ENCODE measurements around the gene TRMT6. TPM values are rescaled to one million over a fixed set of nuclear protein-coding genes. Genes with fewer than 3 reads are reported as not detected.

Gene TRMT6
- total RNA-seq, 2 experiments from 2014 or later: 22.5 to 29.5 TPM

- Histone ChIP-seq H3K4me3 (ENCODE audit: low read depth, low read length, poor library complexity, severe bottlenecking) (no peak overlapping the region), H3K9me3 (ENCODE audit: low read length) (no peaks in the 10 kb centered on the region), H3K79me2 (ENCODE audit: insufficient read depth, low read depth, low read length) (no peaks in the 10 kb centered on the region), H4K20me1 (ENCODE audit: insufficient read depth, low read length) (no peaks in the 10 kb centered on the region), H3K27ac (ENCODE audit: low read depth, low read length, poor library complexity, severe bottlenecking) (no peak overlapping the region), H3K4me2 (ENCODE audit: low read length) (peak overlapping the region; percentile 30; the same call in 1 of the 2 replicates), H2AFZ (ENCODE audit: low read length) (0 out of 2 replicates have a peak overlapping the region, but pooled peaks have one; percentile 33), H3K4me1 (ENCODE audit: insufficient read depth, low read length, poor library complexity, severe bottlenecking) (peaks cover 8% of the 10 kb centered on the region), H3K36me3 (ENCODE audit: insufficient read depth, low read length) (peaks cover 18% of the 10 kb centered on the region), H3K9me2 (ENCODE audit: insufficient read depth, low read length) (no peaks in the 10 kb centered on the region)
- DNase-seq (ENCODE audit: low spot score): peak; percentile 84
- ChIA-PET POLR2A (no interaction called here), CTCF (ENCODE audit: unreplicated experiment) (interaction anchor here (0.6 to 2.1 kb wide), 4 partner anchors 132 to 405 kb away, joined by 3 to 6 read pairs (median 4); no protein-coding TSS in a partner anchor)
- peak; percentile 83 for TF ChIP-seq CTCF (conservative IDR thresholded peaks at IDR 0.05; ENCODE audit: low read length)
- TF ChIP-seq EZH2phosphoT487 (IDR thresholded peaks at IDR 0.05; ENCODE audit: borderline replicate concordance, low read depth, low read length): no peak
- no TSS peak for BruUV-seq (replicated peaks)
- intact Hi-C loops (cut with micrococcal nuclease; ENCODE audit: unreplicated experiment): loop anchor here (1.0 to 5.0 kb wide), 4 partner anchors 143 to 405 kb away; no protein-coding TSS in a partner anchor
Measured at GRCh38 chr20:5933802-5934436, 16.4 kb downstream of the TRMT6 start.

DNA sequence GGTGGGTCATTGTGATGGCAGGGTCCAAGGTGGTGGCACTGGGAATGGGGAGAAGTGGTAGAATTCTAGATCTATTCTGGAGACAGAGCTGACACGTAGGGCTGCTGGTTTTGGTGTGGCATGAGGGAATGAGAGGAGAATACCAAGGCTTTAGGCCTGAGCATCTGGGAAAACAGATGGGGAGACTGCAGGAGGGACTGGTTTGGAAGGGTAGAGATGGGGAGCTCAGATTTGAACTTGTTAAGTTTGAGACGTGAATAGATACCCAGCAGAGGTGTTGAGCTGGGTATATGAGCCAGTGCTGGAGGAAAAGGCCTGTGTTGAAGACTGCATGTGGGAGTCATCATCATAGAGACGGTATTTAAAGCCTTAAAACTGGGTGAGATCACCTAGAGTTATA, 17.5 kb downstream of the TRMT6 start:
- Histone ChIP-seq H3K9me3 (ENCODE audit: low read length) (no peaks in the 10 kb centered on the region), H4K20me1 (ENCODE audit: insufficient read depth, low read length) (no peaks in the 10 kb centered on the region), H3K79me2 (ENCODE audit: insufficient read depth, low read depth, low read length) (no peaks in the 10 kb centered on the region), H3K9me2 (ENCODE audit: insufficient read depth, low read length) (no peaks in the 10 kb centered on the region), H3K4me3 (ENCODE audit: low read depth, low read length, poor library complexity, severe bottlenecking) (no peak overlapping the region), H3K36me3 (ENCODE audit: insufficient read depth, low read length) (peaks cover 7% of the 10 kb centered on the region), H3K27ac (ENCODE audit: low read depth, low read length, poor library complexity, severe bottlenecking) (no peak overlapping the region), H3K4me1 (ENCODE audit: insufficient read depth, low read length, poor library complexity, severe bottlenecking) (peaks cover 8% of the 10 kb centered on the region), H2AFZ (ENCODE audit: low read length) (no peak overlapping the region), H3K4me2 (ENCODE audit: low read length) (no peak overlapping the region)
- BruUV-seq (replicated peaks): no TSS peak
- intact Hi-C loops (cut with micrococcal nuclease; ENCODE audit: unreplicated experiment): loop anchor here (1.0 to 5.0 kb wide), 3 partner anchors 144 to 403 kb away; no protein-coding TSS in a partner anchor
- no peak for TF ChIP-seq CTCF (conservative IDR thresholded peaks at IDR 0.05; ENCODE audit: low read length)
- TF ChIP-seq EZH2phosphoT487 (IDR thresholded peaks at IDR 0.05; ENCODE audit: borderline replicate concordance, low read depth, low read length): no peak
- ChIA-PET CTCF (ENCODE audit: unreplicated experiment) (interaction anchor here (0.8 to 2.1 kb wide), 2 partner anchors 403 to 404 kb away, joined by 3 to 6 read pairs; no protein-coding TSS in a partner anchor), POLR2A (interaction anchor here (0.6 to 1.0 kb wide), 3 partner anchors 72 to 372 kb away, joined by 3 to 4 read pairs (median 3); no protein-coding TSS in a partner anchor)
- no peak for DNase-seq (ENCODE audit: low spot score)

- CTCF ChIA-PET (ENCODE audit: unreplicated experiment): no interaction called here
- Histone ChIP-seq H3K9me3 (ENCODE audit: low read length) (no peaks in the 10 kb centered on the region), H3K4me1 (ENCODE audit: insufficient read depth, low read length, poor library complexity, severe bottlenecking) (peaks cover 8% of the 10 kb centered on the region), H3K27ac (ENCODE audit: low read depth, low read length, poor library complexity, severe bottlenecking) (no peak overlapping the region), H3K4me2 (ENCODE audit: low read length) (no peak overlapping the region), H3K9me2 (ENCODE audit: insufficient read depth, low read length) (no peaks in the 10 kb centered on the region), H3K4me3 (ENCODE audit: low read depth, low read length, poor library complexity, severe bottlenecking) (no peak overlapping the region), H3K36me3 (ENCODE audit: insufficient read depth, low read length) (no peaks in the 10 kb centered on the region), H2AFZ (ENCODE audit: low read length) (no peak overlapping the region), H4K20me1 (ENCODE audit: insufficient read depth, low read length) (no peaks in the 10 kb centered on the region), H3K79me2 (ENCODE audit: insufficient read depth, low read depth, low read length) (no peaks in the 10 kb centered on the region)
- TF ChIP-seq EZH2phosphoT487 (IDR thresholded peaks at IDR 0.05; ENCODE audit: borderline replicate concordance, low read depth, low read length) (no peak), CTCF (conservative IDR thresholded peaks at IDR 0.05; ENCODE audit: low read length) (no peak)
- intact Hi-C loops (cut with micrococcal nuclease; ENCODE audit: unreplicated experiment): loop anchor here (5.0 kb wide), 1 partner anchor 146 kb away; no protein-coding TSS in a partner anchor
- POLR2A ChIA-PET: interaction anchor here (0.6 kb wide), 1 partner anchor 82 kb away, joined by 3 read pairs; no protein-coding TSS in a partner anchor
- DNase-seq (ENCODE audit: low spot score): no peak
- no TSS peak for BruUV-seq (replicated peaks)
Measured at GRCh38 chr20:5931411-5931810, 18.9 kb downstream of the TRMT6 start.

Data from OCI-LY7 (cell line).